HepG2 (cell line): ENCODE results near the gene IFT122. TPM values are rescaled to one million over a fixed set of nuclear protein-coding genes. Genes with fewer than 3 reads are reported as not detected.
A peak's percentile ranks its signal among the peaks of the same experiment; 100 is the strongest.

ENCODE experiments used
- ATF2 ChIP-seq: sonication (generic); formaldehyde crosslinking; IDR thresholded peaks from 2 replicates; pipeline ENCODE4 v1.4.0; 2020; ENCODE audit warnings: missing genetic modification reagents
- BRD4 ChIP-seq: sonication (generic); formaldehyde crosslinking; IDR thresholded peaks from 2 replicates; pipeline ENCODE4 v1.4.0; 2020; ENCODE audit warnings: missing genetic modification reagents
- CBFB ChIP-seq: sonication (generic); formaldehyde crosslinking; IDR thresholded peaks from 2 replicates; pipeline ENCODE4 v1.4.0; 2020; ENCODE audit warnings: missing genetic modification reagents
- CREB3 ChIP-seq: sonication (generic); formaldehyde crosslinking; IDR thresholded peaks from 2 replicates; pipeline ENCODE4 v1.5.0; 2020; ENCODE audit warnings: missing genetic modification reagents
- GZF1 ChIP-seq: sonication (generic); formaldehyde crosslinking; IDR thresholded peaks from 2 replicates; pipeline ENCODE4 v1.5.1; 2020; ENCODE audit warnings: mild to moderate bottlenecking, missing genetic modification reagents
- HES4 ChIP-seq: sonication (generic); formaldehyde crosslinking; IDR thresholded peaks from 2 replicates; pipeline ENCODE4 v1.9.0; 2021; ENCODE audit warnings: mild to moderate bottlenecking, missing genetic modification reagents, borderline replicate concordance
- NFE2L2 ChIP-seq: fragments of 150-350 bp; IDR thresholded peaks from 2 replicates; pipeline ENCODE4 v1.6.1; 2014; ENCODE audit warnings: low read length
- NONO ChIP-seq, 2 experiments: fragments of 450-650 bp in 1 of 2; sonication (generic) in 1 of 2; formaldehyde crosslinking in 1 of 2; IDR thresholded peaks in 1 of 2; conservative IDR thresholded peaks in 1 of 2; 2 replicates each; pipeline versions ENCODE4 v1.6.1 to v1.8.0; 2017 to 2022; ENCODE audit warnings: mild to moderate bottlenecking in 1 of 2, missing genetic modification reagents in 1 of 2, moderate library complexity in 1 of 2
- NR2F1 ChIP-seq, 2 experiments: fragments of 450-650 bp in 1 of 2; formaldehyde crosslinking in 1 of 2; IDR thresholded peaks; 2 replicates each; pipeline versions ENCODE4 v1.5.0 to v1.6.1; 2016 to 2020; ENCODE audit warnings: mild to moderate bottlenecking in 1 of 2, missing compliant biosample characterization in 1 of 2, missing genetic modification reagents in 1 of 2, moderate library complexity in 1 of 2
- PHF20 ChIP-seq: sonication (generic); formaldehyde crosslinking; IDR thresholded peaks from 2 replicates; pipeline ENCODE4 v1.5.0; 2020; ENCODE audit warnings: mild to moderate bottlenecking, missing genetic modification reagents
- PREB ChIP-seq: sonication (generic); formaldehyde crosslinking; IDR thresholded peaks from 2 replicates; pipeline ENCODE4 v1.4.0; 2020; ENCODE audit warnings: missing genetic modification reagents
- TGIF2 ChIP-seq: IDR thresholded peaks from 2 replicates; pipeline ENCODE4 v1.6.1; 2016; ENCODE audit warnings: control low read depth, missing compliant biosample characterization
- TOE1 ChIP-seq: sonication (generic); formaldehyde crosslinking; IDR thresholded peaks from 2 replicates; pipeline ENCODE4 v1.4.0; 2020; ENCODE audit warnings: mild to moderate bottlenecking, missing genetic modification reagents
- ZBTB4 ChIP-seq: sonication (generic); formaldehyde crosslinking; IDR thresholded peaks from 2 replicates; pipeline ENCODE4 v1.4.0; 2020; ENCODE audit warnings: missing genetic modification reagents, mild to moderate bottlenecking, borderline replicate concordance
- ZFYVE20 ChIP-seq: sonication (generic); formaldehyde crosslinking; IDR thresholded peaks from 2 replicates; pipeline ENCODE4 v1.8.0; 2023; ENCODE audit warnings: low read depth, mild to moderate bottlenecking, moderate library complexity, missing genetic modification reagents, borderline replicate concordance
- ZNF10 ChIP-seq: sonication (generic); formaldehyde crosslinking; IDR thresholded peaks from 2 replicates; pipeline ENCODE4 v1.4.0; 2020; ENCODE audit warnings: mild to moderate bottlenecking, low read depth, missing genetic modification reagents, borderline replicate concordance
- ZNF34 ChIP-seq: sonication (generic); formaldehyde crosslinking; IDR thresholded peaks from 2 replicates; pipeline ENCODE4 v1.4.0; 2020; ENCODE audit warnings: mild to moderate bottlenecking, missing genetic modification reagents, borderline replicate concordance
- ZNF343 ChIP-seq: sonication (generic); formaldehyde crosslinking; IDR thresholded peaks from 2 replicates; pipeline ENCODE4 v1.4.0; 2020; ENCODE audit warnings: mild to moderate bottlenecking, missing genetic modification reagents
- ZNF446 ChIP-seq: sonication (generic); formaldehyde crosslinking; IDR thresholded peaks from 2 replicates; pipeline ENCODE4 v1.5.0; 2020; ENCODE audit warnings: mild to moderate bottlenecking, missing genetic modification reagents
- ZNF605 ChIP-seq: sonication (generic); formaldehyde crosslinking; IDR thresholded peaks from 2 replicates; pipeline ENCODE4 v1.8.0; 2022; ENCODE audit warnings: mild to moderate bottlenecking, missing genetic modification reagents
- ZNF629 ChIP-seq: sonication (generic); formaldehyde crosslinking; conservative IDR thresholded peaks from 2 replicates; pipeline ENCODE4 v1.5.0; 2020; ENCODE audit warnings: missing genetic modification reagents
- ZNF839 ChIP-seq: sonication (generic); formaldehyde crosslinking; IDR thresholded peaks from 2 replicates; pipeline ENCODE4 v1.4.0; 2020; ENCODE audit warnings: missing genetic modification reagents, mild to moderate bottlenecking, borderline replicate concordance
- ZSCAN29 ChIP-seq: sonication (generic); formaldehyde crosslinking; conservative IDR thresholded peaks from 2 replicates; pipeline ENCODE4 v1.4.0; 2020; ENCODE audit warnings: mild to moderate bottlenecking, missing genetic modification reagents
- polyA plus RNA-seq, 8 experiments: library from polyadenylated mRNA; depleted of rRNA in 3 of 8; stranded (reverse) in 7 of 8; unstranded in 1 of 8; fragments of >200 nt; fragmentation: Illumina TruSeq in 4 of 8; extraction: Trizol in 4 of 8; gene quantifications; 2 replicates each; pipeline versions ENCODE4 v1.2.1 to v1.2.3, GENCODE V29; 2011 to 2016; ENCODE audit warnings: low read depth in 4 of 8, missing spikeins in 1 of 8, mixed read lengths in 1 of 8; ENCODE audit not compliant: insufficient read depth in 1 of 8
- total RNA-seq, 5 experiments: library from RNA; depleted of rRNA; stranded (reverse); fragments of >200 nt; fragmentation: Illumina TruSeq; extraction: Trizol; gene quantifications; 2 replicates each; pipeline ENCODE4 v1.2.3, GENCODE V29; 2016; ENCODE audit warnings: low read depth in 1 of 5

The IFT122 gene
- total and polyA plus RNA-seq, 2 of the 13 experiments (the other 11 are each of a cell fraction or from before 2014, with no cell fraction given), result 10.1 to 10.3 TPM

GRCh38 chr3:129439817-129440617 is at the start of gene IFT122, which contains the start of gene MBD4 (continued):
- TF ChIP-seq TGIF2 (CRISPR knock-in tag), result peak; percentile 18; the same call in 1 of the 2 replicates
- TF ChIP-seq ZNF446 (CRISPR knock-in tag), result no peak
- TF ChIP-seq ZNF343 (CRISPR knock-in tag), result peak; percentile 75
- no peak for TF ChIP-seq PREB
- peak; percentile 33; the same call in 1 of the 2 replicates for TF ChIP-seq ATF2 (CRISPR knock-in tag)
- TF ChIP-seq ZNF10, result no peak
- TF ChIP-seq ZSCAN29 (CRISPR knock-in tag), result no peak
- no peak for TF ChIP-seq CREB3 (CRISPR knock-in tag)
- TF ChIP-seq TOE1 (CRISPR knock-in tag), result peak; percentile 48; the same call in 1 of the 2 replicates
- no peak for TF ChIP-seq NFE2L2
- TF ChIP-seq ZNF34 (CRISPR knock-in tag), result no peak
- no peak for TF ChIP-seq NONO (IDR thresholded peaks at IDR 0.05)
- TF ChIP-seq NONO (CRISPR knock-in tag; conservative IDR thresholded peaks at IDR 0.05), result peak; percentile 81
- TF ChIP-seq ZNF839, result no peak
- 0 out of 2 replicates have a peak, but pooled peaks have one; percentile 46 for TF ChIP-seq BRD4 (CRISPR knock-in tag)
- no peak for TF ChIP-seq CBFB
- peak; percentile 22; the same call in 1 of the 2 replicates for TF ChIP-seq HES4 (CRISPR knock-in tag)
- TF ChIP-seq ZFYVE20 (CRISPR knock-in tag), result no peak
- peak; percentile 70 for TF ChIP-seq PHF20
- TF ChIP-seq GZF1, result peak; percentile 64; the same call in 1 of the 2 replicates
- no peak for TF ChIP-seq NR2F1 (CRISPR knock-in tag; IDR thresholded peaks at IDR 0.05)
- no peak for TF ChIP-seq ZNF629 (CRISPR knock-in tag)
- TF ChIP-seq ZBTB4 (CRISPR knock-in tag), result 0 out of 2 replicates have a peak, but pooled peaks have one; percentile 69
- no peak; the same call in 1 of the 2 replicates for TF ChIP-seq ZNF605 (CRISPR knock-in tag)
